ENCODE results near the gene IL10RB. TPM values are rescaled to one million over a fixed set of nuclear protein-coding genes. Genes with fewer than 3 reads are reported as not detected.

Gene IL10RB
- total and polyA plus RNA-seq, 2 of the 13 experiments (the other 11 are each of a cell fraction or from before 2014, with no cell fraction given) = 17.4 to 18.2 TPM

- 0 out of 2 replicates have a peak, but pooled peaks have one; percentile 51 for TF ChIP-seq ZBTB34 (CRISPR knock-in tag; IDR thresholded peaks at IDR 0.05)
- no peak for TF ChIP-seq YY1 (IDR thresholded peaks at IDR 0.05; ENCODE audit: insufficient read depth, insufficient replicate concordance, low read depth, low read length)
- no peak for TF ChIP-seq FOXK2 (IDR thresholded peaks at IDR 0.05)
- TF ChIP-seq ZFP82 (CRISPR knock-in tag; IDR thresholded peaks at IDR 0.05; ENCODE audit: borderline replicate concordance) = no peak
- no peak for TF ChIP-seq ZNF713 (CRISPR knock-in tag; IDR thresholded peaks at IDR 0.05)
- no peak for TF ChIP-seq ZNF251 (CRISPR knock-in tag; IDR thresholded peaks at IDR 0.05)
- TF ChIP-seq ZNF746 (CRISPR knock-in tag; IDR thresholded peaks at IDR 0.05) = no peak
- no peak for TF ChIP-seq MED13 (CRISPR knock-in tag; IDR thresholded peaks at IDR 0.05)
- no peak for TF ChIP-seq ELF3 (CRISPR knock-in tag; IDR thresholded peaks at IDR 0.05)
- TF ChIP-seq ZNF350 (CRISPR knock-in tag; IDR thresholded peaks at IDR 0.05; ENCODE audit: borderline replicate concordance, low read depth) = no peak
- TF ChIP-seq ZNF30 (CRISPR knock-in tag; IDR thresholded peaks at IDR 0.05) = no peak
- no peak for TF ChIP-seq ZFP37 (CRISPR knock-in tag; IDR thresholded peaks at IDR 0.05; ENCODE audit: borderline replicate concordance)
- TF ChIP-seq ZSCAN21 (CRISPR knock-in tag; IDR thresholded peaks at IDR 0.05; ENCODE audit: borderline replicate concordance) = no peak
- no peak for TF ChIP-seq MLXIP (CRISPR knock-in tag; IDR thresholded peaks at IDR 0.05; ENCODE audit: borderline replicate concordance)
- TF ChIP-seq ZNF160 (CRISPR knock-in tag; IDR thresholded peaks at IDR 0.05) = no peak
- no peak for TF ChIP-seq ZNF558 (CRISPR knock-in tag; IDR thresholded peaks at IDR 0.05; ENCODE audit: borderline replicate concordance)
- no peak for TF ChIP-seq ZNF775 (CRISPR knock-in tag; IDR thresholded peaks at IDR 0.05; ENCODE audit: borderline replicate concordance)
- no peak for TF ChIP-seq ZNF275 (CRISPR knock-in tag; IDR thresholded peaks at IDR 0.05; ENCODE audit: borderline replicate concordance)
- no peak for TF ChIP-seq ZNF841 (CRISPR knock-in tag; IDR thresholded peaks at IDR 0.05; ENCODE audit: borderline replicate concordance)
- TF ChIP-seq GTF2F1 (IDR thresholded peaks at IDR 0.05; ENCODE audit: low read length) = no peak
- TF ChIP-seq THYN1 (CRISPR knock-in tag; IDR thresholded peaks at IDR 0.05; ENCODE audit: borderline replicate concordance, low read depth) = no peak
- no peak for TF ChIP-seq ZNF747 (CRISPR knock-in tag; IDR thresholded peaks at IDR 0.05; ENCODE audit: borderline replicate concordance)
- TF ChIP-seq SSRP1 (CRISPR knock-in tag; IDR thresholded peaks at IDR 0.05) = no peak
- no peak for TF ChIP-seq RAD51 (IDR thresholded peaks at IDR 0.05; ENCODE audit: borderline replicate concordance)
- TF ChIP-seq KLF12 (CRISPR knock-in tag; IDR thresholded peaks at IDR 0.05; ENCODE audit: borderline replicate concordance) = no peak
- TF ChIP-seq ZNF598 (CRISPR knock-in tag; IDR thresholded peaks at IDR 0.05; ENCODE audit: borderline replicate concordance) = no peak
- TF ChIP-seq ZNF709 (CRISPR knock-in tag; IDR thresholded peaks at IDR 0.05) = no peak
Observed at GRCh38 chr21:33245289-33245918, 20.8 kb upstream of the IL10RB start (continued).
